MM.1S (cell line): ENCODE data around the gene EMC8.

Experiments used
- EZH2 ChIP-seq: fragments of 300-600 bp; sonication (generic); optimal IDR thresholded peaks from 2 replicates; pipeline ENCODE3; 2017; ENCODE audit warnings: low read depth, mild to moderate bottlenecking, antibody characterized with exemption, low read length, mixed read lengths
- TF ChIP-seq, protein P1 (sequence below): fragments of 300-600 bp; sonication (generic); IDR thresholded peaks from 2 replicates; pipeline ENCODE4 v1.5.1; 2016; ENCODE audit warnings: antibody characterized with exemption, low read length, mixed read lengths

DNA sequence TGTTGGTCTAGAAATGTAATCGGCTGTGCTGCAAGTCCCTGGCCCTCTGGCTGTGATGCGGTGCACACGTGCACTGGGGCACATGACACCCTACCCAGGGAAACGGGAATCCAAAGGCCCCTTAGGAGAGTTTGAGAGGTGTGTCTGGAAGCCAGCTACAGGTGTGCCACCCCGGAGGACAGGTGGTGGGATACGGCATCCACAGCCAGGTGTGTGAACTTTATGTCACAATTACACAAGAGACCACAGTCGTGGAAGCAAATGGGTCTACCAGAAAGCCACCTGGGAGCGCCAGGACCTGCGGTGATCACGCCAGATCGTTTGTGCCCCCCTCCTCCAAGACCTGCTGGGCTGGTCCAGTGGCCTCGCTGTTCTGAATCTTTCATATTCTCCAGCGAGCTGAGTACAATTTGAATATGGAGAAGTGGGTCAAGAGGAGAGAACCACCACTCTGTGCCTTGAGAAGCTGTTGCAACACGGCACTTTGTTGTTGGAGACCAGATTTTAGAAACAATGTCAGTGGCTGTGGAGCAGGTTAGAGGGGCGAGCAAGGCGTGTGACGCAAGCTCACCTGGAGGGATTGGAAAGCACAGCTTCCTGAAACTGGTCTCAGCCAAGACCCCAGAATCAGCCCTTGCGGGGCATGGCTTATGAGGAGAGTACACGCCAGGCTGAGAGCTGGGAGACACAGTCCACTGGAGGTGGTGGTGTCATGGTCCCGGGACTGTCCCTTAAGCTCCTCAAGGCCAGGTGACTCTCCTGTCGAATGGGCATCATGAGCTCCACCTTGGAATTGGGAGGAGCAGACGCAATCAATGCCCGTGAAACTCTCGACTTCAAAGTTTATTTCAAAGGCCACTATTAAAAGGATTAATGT is 37.6 kb upstream of the EMC8 start:
- TF ChIP-seq EZH2 = no peak
- TF ChIP-seq, protein P1, sequence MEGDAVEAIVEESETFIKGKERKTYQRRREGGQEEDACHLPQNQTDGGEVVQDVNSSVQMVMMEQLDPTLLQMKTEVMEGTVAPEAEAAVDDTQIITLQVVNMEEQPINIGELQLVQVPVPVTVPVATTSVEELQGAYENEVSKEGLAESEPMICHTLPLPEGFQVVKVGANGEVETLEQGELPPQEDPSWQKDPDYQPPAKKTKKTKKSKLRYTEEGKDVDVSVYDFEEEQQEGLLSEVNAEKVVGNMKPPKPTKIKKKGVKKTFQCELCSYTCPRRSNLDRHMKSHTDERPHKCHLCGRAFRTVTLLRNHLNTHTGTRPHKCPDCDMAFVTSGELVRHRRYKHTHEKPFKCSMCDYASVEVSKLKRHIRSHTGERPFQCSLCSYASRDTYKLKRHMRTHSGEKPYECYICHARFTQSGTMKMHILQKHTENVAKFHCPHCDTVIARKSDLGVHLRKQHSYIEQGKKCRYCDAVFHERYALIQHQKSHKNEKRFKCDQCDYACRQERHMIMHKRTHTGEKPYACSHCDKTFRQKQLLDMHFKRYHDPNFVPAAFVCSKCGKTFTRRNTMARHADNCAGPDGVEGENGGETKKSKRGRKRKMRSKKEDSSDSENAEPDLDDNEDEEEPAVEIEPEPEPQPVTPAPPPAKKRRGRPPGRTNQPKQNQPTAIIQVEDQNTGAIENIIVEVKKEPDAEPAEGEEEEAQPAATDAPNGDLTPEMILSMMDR = no peak
